ENCODE results near the gene HTR6.
A peak's percentile ranks its signal among the peaks of the same experiment; 100 is the strongest.

HTR6 gene

DNA sequence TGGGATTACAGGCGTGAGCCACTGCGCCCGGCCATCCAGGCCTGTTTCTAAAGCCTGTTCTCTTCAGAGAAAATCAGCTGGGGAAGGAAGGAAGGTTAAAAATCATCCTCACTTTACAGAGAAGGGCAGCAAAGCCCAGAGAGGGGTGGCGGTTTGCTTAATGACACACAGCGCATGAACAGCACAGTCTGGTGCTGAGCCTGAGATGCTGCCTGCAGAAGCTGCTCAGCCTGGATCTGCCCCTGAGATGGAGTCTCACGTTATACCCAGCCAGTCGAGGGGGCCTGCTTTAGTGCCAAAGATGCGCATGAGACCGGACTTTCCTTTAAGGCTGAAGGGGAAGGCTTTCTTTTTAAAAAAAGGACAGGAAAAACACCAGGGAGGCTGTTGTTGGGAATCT lies 21.3 kb downstream of the HTR6 start:
- no peak for DNase-seq (ENCODE audit: low read depth in 2 of 2, low spot score in 1 of 2)

DNA sequence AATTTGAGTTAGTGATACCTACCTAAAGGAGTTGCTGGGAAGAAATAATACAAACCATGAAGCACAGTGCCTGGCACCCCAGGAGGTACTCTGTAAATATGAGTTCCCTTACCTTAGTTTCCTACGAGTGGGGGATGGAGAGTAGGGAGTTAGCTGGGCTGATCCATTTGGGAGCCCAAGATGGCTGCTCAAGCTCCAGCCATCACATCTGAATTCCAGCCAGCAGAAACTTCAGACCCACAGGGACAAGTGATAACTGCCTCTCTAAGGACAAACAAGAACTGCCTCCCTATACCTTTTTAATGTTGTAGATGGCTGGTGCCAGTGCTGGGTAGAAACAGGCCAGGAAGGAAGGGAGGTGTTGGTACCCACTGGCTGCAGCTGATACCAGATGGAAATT lies 22.7 kb downstream of the HTR6 start:
- DNase-seq (ENCODE audit: low read depth in 2 of 2, low spot score in 1 of 2): no peak

DNA sequence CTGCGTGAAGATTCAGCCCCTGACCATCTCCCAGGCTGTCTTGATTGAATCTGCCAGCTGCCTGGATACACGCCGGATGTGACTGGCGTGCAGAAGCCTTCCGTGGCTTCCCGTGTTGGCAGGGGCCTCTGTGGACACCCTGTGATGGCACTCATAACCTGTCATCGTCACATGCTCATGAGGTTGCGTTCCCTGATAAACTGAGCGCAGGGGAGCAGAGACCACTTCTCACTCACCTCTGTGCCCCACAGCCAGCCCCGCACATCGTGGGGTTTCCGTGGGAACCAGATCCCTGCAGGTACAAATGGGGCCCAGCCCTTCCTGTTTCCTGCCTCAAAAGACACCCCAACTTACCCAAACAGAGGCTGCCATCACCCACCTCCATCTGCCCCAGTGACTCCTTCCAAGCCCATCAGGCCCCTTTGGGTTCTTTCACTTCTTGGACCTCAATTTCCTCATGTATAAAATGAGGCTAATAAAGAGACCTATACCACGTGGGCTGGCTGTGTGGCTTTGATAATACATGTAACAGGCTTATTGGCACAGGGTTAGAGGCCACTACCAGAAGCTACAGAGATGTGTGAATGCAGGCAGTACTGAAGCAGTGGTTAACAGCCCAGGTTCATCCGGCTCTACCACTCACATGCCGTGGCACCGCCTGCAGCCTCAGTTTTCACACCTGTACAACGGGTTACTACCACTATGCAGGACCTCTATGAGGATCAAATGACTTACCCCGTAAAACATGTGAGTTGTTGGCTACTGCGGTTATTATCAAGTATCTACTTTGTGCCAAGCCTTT lies 23.6 kb downstream of the HTR6 start:
- peak in 1 of 2 donors; percentile 14 for DNase-seq (ENCODE audit: low read depth in 2 of 2, low spot score in 1 of 2)

DNA sequence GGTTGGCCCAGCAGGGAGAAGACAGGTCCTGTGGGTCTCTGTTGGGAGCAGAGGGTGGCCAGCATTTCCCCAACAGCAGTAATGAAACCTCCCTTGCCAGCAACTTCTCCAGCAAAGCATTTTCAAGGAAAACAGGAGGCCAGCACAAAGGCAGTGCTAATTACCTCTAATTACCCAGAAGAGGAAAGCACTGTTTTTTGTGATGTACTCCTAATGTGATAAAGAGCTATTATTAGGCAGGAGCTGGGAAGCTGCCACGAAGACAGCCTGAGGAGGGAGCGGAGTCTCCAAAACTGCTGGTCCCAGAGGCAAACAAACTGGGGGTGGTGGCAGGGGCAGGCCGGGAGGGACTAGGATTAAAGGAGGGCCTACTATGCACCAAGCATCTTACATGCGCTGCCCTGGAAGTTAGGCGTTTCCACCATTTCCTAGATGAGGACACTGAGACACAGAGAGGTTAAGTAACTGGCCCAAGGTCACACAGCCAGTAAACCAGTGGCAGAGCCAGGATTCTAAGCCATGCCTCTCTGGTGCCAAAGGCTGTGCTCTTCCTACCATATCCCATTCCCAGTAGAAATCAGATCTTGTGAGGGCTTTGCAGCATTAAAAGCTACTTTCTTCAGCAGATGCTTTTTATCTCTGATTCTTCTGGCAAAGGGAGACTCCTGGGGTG lies 24.5 kb downstream of the HTR6 start:
- no peak for DNase-seq (ENCODE audit: low read depth in 2 of 2, low spot score in 1 of 2)

DNA sequence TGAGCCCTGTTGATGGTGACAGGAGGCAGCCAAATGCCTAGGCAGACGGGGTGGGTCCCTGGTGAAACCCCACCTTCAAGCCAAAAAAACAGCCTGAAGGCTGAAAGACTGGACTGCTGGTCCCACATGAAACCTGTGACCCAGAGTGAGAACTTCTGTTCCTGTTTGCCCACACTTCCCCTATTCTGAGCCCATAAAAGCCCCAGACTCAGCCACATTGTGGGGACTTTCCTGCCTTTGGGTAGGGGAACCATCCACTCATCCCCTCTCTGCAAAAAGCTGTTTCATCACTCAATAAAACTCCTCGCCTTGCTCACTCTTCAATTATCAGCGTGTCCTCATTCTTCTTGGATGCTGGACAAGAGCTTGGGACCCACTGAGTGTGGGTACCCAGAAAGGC lies 25.2 kb downstream of the HTR6 start:
- no peak for DNase-seq (ENCODE audit: low read depth in 2 of 2, low spot score in 1 of 2)

DNA sequence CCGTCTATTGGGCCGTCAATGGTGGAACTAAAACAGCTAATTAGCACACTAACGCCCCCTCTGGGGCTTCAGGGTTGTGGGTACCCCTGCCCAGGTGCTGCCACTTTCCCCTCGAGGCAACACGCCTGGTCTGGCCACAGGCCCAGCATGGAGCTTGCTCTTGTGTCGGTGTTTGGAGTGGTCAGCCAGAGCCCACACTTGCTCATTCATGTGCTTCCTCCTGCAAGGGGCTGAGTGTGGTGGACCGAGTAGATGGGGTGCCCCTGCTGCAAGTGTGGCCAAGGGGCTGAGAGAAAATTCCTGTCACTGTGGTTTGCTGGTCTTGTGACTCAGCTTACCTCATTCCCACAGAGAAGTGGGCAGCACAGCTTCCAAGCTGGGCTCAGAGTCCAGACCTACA lies 25.7 kb downstream of the HTR6 start:
- DNase-seq (ENCODE audit: low read depth in 2 of 2, low spot score in 1 of 2): no peak

DNA sequence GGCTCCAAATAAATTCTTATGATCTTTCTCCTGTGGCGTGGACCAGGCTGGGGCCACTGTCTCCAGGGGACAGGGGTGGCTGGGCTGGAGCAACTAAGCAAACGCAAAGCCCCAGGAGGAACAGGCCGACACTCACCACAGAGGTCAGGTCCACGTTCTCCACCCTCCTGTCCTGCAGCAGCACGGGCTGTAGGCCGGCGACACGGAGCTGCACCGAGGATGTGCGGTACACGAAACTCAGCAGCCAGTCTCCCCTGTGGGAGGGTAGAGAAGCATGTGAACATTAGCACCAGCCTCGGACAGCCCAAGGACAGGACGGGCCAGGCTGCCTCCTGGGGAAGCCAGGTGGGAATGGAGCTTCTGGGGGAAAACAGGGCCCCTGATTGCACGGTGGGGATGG lies 29.6 kb downstream of the HTR6 start:
- DNase-seq (ENCODE audit: low read depth in 2 of 2, low spot score in 1 of 2): no peak

DNA sequence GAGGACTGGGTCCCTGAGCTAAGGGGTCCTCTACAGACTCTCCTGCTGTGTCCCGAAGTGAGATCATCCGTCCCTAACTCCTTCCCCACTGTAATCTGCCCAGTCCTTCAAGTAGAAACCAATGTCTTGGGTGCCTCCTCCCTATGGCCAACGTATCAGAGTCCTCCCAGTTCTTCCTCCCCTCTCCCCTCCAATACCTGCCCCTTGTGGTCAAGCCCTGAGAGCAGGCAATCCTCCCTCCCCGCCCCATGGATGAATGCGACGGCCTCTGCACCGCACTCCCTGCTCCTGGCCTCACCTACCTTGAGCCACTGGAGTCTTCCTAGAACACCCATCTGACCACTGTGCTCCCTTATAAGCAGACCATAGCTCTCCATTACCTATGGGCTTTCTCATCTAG lies 31.1 kb downstream of the HTR6 start:
- no peak for DNase-seq (ENCODE audit: low read depth in 2 of 2, low spot score in 1 of 2)

DNA sequence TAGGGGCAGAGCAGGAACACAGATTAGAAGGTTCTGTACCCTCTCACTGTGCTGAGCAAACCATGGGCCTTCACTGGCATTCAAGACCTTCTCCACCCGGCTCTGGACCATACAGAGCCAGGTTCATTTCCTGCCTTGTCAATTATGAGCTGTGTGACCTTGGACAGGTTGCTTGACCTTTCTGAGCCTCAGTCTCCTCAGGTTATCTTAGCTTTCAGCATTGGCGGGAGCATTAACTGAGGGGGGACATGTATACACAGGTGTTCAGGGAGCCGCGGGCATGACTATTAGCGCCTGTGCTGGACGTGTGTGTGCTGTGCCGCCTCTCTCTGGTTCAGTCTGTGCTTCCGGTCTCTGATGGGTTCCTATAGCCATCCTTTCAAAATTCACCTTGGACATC lies 32.1 kb downstream of the HTR6 start:
- DNase-seq (ENCODE audit: low read depth in 2 of 2, low spot score in 1 of 2): no peak

DNA sequence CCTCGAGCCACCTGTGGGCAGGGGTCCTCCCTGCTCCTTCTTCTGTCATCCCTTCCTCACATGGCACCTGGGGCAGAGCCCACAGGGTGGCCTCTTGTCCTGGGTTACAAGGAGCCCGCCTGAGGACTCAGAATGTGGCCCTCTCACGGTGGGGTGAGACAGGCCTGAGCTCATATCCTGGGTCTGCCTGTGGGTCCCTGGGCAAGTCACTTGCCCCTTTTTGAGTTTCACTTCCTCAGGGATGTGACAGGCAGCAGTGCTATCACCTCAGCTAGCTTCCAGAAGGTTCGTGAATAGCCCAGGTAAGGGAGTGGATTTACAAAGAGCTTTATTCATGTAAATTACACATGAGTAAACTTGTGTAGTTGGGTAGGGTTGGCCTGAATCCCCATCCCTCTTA lies 33.5 kb downstream of the HTR6 start:
- no peak for DNase-seq (ENCODE audit: low read depth in 2 of 2, low spot score in 1 of 2)

DNA sequence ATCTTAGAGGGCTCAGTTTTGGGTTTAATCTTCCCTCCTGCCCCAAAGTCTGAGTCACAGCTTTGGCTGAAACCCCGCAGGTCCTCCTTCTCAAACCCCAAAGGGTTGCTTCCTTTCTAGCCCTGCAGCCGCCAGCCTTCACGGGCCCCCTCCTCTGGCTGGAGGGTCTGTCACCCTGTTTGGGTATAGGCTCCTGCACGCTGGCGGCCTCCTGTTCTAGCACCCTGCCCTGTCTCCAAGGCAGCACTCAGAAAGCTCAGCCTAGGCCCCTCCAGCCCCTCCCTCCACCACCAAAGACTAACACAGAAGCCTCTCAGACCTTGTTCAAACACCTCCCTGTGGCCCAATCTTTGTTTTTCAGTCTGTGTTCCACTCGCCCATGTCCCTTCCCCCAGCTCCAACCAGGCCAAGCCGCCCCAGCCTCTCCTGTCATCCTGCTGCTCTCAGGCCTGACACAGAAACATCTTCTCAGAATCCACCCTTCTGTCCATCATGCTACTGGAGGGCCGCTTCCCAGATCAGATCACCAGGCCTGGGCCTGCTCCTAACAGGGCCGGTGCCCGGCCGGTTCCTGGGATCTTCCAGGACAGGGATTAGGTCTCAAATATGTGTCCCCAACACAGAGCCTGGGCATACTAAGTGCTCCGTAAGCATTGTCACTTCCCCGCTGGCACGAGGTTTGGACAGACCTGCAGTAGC lies 35.6 kb downstream of the HTR6 start:
- DNase-seq (ENCODE audit: low read depth in 2 of 2, low spot score in 1 of 2): no peak

DNA sequence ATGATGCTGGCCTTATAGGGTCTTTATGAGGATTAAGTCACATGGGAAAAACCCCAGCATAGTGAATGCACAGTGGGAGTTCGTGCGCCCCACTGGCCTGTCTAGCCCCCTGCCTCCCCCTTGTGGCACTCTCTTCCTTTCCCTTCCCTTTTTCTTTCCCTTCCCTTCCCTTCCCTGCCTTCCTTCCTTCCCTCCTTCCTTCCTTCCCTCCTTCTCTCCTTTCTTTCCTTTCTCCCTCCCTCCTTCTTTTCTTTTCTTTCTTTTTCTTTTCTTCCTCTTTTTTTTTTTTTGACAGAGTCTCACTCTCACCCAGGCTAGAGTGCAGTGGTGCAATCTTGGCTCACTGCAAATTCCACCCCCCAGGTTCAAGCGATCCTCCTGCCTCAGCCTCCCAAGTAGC lies 38.6 kb downstream of the HTR6 start:
- DNase-seq (ENCODE audit: low read depth in 2 of 2, low spot score in 1 of 2): no peak

DNA sequence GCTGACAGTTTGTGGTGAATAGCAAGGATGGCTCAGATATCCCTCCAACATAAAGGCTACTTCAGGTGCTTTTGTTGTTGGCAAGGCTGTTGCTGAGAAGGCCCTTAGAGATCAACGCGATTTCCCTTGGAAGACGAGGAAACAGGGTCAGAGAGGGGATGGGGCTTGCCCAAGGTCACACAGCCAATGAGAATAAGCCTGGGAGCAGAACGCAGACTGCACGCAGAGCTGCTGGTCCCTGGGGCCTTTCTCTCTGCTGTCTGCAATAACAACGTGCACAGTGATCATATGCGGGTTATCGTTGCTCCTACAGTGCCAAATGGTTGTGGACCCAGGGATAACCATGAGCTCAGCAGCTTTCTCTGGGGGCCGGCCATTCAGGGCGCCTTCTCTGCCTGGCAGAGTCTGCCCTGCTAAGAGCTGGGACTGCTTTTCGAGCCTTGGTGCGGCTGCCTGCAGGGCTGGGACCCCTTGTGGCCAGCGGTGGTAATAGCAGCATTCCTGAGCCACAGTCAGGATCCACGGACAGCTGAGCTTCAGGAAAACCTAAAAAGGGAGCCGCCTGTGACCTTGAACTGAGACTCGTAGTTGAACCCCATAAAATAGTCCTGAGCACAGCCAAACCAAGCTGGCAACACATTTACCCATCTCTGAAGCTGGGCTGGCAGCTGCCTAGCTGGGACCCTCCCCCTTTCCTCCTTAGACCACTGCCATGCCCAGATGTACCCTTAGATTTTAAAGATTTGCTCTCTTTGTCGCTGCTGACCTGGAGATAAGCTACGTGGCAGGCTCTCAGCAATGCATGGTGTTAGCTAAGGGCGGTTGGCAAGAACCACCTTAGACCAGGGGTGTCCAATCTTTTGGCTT lies 39.8 kb downstream of the HTR6 start:
- DNase-seq (ENCODE audit: low read depth in 2 of 2, low spot score in 1 of 2): peak; percentile 5 to 35

DNA sequence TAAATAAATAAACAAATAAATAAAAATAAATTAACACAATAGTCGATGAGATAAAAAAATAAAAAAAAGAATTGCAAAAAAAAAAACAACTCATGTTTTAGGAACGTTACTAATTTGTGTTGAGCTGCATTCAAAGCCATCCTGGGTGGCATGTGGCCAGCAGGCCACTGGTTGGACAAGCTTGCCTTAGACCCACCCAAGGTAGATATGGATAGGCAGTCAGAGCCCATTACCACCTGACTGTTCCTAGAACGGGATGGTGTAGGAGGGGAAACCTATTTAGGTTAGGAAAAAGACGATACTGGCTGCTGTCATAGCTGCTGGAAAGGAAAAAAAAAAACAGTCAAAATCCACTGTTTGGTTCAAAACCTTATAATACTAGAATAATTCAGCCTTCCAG lies 40.8 kb downstream of the HTR6 start:
- DNase-seq (ENCODE audit: low read depth in 2 of 2, low spot score in 1 of 2): no peak

DNA sequence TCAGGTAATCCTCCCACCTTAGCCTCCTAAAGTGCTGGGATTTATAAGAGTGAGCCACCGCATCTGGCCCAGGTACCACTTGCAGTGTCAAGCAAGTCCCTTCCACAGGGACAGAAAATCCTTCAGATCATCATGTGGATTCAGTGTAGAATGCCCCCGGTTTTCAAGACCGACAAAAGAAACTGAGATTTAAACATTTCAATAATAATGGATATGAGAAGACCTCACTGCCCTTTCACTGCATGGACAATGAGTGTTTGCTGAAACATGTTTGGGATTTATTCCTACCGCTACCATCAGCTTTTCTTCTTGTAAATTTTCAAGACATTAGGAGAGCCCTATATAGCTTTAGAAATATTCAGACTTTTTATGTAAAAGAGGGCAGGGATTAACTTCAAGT lies 41.5 kb downstream of the HTR6 start:
- no peak for DNase-seq (ENCODE audit: low read depth in 2 of 2, low spot score in 1 of 2)

DNA sequence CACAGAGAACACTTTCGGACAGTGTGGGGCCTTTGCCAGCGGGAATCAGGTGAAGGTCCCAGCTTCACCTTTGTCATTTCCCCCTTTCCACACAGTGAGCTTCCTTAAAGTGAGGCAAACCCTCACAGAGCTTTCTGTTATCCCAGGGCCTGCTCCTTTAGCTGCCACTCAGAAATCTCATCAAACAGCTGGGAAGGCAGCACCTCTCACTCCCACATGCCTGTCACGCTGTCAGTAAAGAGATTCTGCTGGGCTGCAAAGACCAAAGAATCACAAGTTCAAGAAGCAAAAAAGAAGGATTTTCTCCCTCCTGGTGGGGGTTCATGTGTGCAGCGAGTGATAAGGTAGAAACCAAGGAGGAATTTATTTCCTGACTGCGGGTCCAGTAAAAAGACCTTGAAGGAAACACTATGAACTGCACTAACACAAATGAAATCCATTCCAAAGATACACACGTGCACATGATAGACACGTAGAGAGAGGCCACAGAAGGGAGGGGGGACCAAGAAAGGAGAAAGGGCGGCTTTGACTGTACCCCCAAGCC lies 44.0 kb downstream of the HTR6 start:
- DNase-seq (ENCODE audit: low read depth in 2 of 2, low spot score in 1 of 2): no peak

DNA sequence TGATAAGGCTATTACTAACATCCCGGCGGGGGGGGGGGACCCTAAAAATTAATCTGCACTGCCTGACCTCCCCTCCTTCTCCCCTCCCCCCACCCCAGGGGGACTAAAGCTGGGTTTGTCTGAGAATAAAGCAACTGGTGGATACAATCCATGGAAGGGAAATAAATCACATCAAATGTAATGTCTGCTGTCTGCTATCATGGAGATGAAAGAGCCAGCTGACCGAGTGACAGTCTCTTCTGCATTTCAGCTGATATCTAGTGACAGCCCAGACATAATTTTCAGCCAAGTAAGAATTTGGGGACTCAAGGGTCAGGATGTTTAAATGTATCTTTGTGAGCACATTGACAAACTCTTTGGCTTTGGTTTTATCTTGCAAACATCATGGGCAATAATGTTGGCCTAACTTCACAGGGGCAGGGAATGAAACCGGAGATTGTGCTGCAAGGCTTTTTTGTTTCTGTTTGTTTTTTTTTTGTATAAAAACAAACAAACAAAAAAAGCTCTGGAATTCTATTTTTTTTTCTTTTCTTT lies 44.7 kb downstream of the HTR6 start:
- DNase-seq (ENCODE audit: low read depth in 2 of 2, low spot score in 1 of 2): no peak

DNA sequence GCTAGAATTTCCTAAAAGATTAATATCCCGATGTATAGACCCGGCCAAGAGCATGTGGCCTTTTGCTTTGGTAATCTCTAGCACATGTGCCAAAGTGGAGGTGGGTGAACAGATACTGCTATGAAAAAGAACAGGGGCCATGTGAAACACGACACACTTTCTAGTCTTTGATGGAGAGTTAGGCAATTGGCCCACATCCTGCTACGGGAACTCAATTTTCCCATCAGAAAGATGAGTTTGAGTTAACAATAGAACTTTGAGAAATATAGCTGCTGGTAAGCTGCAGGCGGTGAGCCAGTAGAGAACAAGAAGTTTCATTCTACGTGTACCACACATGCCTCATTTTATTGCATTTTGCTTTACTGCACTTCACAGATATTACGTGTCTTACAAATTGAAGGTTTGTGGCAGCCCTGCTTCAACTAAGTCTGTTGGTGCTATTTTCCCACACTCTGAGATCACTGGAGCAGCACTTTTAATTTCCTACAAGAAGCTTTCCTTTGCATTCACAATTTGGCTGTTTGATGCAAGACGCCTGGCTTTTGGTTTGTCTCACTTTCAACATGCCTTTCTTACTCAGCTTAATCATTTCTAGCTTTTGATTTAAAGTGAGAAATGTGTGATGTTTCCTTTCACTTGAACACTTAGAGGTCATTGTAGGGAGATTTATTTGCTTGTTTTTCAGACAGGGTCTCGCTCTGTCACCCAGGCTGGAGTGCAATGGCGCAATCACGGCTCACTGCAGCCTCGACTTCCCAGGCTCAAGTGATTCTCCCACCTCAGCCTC lies 46.3 kb downstream of the HTR6 start:
- DNase-seq (ENCODE audit: low read depth in 2 of 2, low spot score in 1 of 2): no peak

DNA sequence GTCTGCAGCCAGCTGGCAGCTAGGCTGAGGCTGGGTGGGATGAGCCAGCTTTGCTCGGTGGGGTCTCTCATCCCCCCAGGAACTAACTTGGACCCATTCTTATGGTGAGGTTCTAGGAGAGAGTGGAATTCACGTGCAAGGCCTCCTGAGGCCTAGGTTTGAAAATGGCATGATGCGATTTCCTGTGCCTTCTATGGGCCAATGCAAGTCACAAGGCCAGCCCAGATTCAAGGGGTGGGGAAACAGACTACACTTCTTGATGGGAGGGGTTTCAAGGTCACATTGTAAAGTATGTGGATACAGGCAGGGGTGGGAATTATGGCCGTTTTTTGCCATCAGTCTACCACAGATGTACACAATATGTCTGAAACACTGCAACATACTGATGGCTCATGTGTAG lies 48.3 kb downstream of the HTR6 start:
- DNase-seq (ENCODE audit: low read depth in 2 of 2, low spot score in 1 of 2): no peak

All from stimulated activated CD8-positive, alpha-beta memory T cell treated with anti-CD3 and anti-CD28 coated beads, Interleukin-4, amount 100 ng/mL, for 1 hour (primary cell).